Measurements from ENCODE around the gene CLCN6.

CLCN6 gene

GRCh38 chr1:11879311-11880180 lies 73.6 kb downstream of the CLCN6 start:
- DNase-seq (ENCODE audit: low spot score) = no peak

GRCh38 chr1:11880181-11880575 lies 74.2 kb downstream of the CLCN6 start:
- no peak for DNase-seq (ENCODE audit: low spot score)

- no peak for DNase-seq (ENCODE audit: low spot score)
These were observed 75.1 kb downstream of the CLCN6 start for GRCh38 chr1:11880911-11881748.

- DNase-seq (ENCODE audit: low spot score) = no peak
These were observed 75.9 kb downstream of the CLCN6 start for GRCh38 chr1:11881749-11882441.

- no peak for DNase-seq (ENCODE audit: low spot score)
These were observed 77.0 kb downstream of the CLCN6 start for GRCh38 chr1:11882814-11883538.

- no peak for DNase-seq (ENCODE audit: low spot score)
These were observed 79.9 kb downstream of the CLCN6 start for GRCh38 chr1:11885916-11886315.

GRCh38 chr1:11886986-11887665 lies 81.1 kb downstream of the CLCN6 start:
- DNase-seq (ENCODE audit: low spot score) = no peak

- DNase-seq (ENCODE audit: low spot score) = no peak
These were observed 81.6 kb downstream of the CLCN6 start for GRCh38 chr1:11887666-11888007.

- no peak for DNase-seq (ENCODE audit: low spot score)
These were observed 82.3 kb downstream of the CLCN6 start for GRCh38 chr1:11888206-11888876.

GRCh38 chr1:11888877-11889208 lies 82.9 kb downstream of the CLCN6 start:
- DNase-seq (ENCODE audit: low spot score) = no peak

- DNase-seq (ENCODE audit: low spot score) = no peak
These were observed 85.6 kb downstream of the CLCN6 start for GRCh38 chr1:11891433-11892186.

All from NAMALWA (cell line).